ENCODE data around the gene ITGAD.

The ITGAD gene

GRCh38 chr16:31471875-31472708 is 79.0 kb downstream of the ITGAD start, which contains the start of gene TGFB1I1:
TSS of gene TGFB1I1 (plus strand) at chr16:31472152. CDS start at chr16:31472189, 37 bp downstream.
- TF ChIP-seq, protein P1, sequence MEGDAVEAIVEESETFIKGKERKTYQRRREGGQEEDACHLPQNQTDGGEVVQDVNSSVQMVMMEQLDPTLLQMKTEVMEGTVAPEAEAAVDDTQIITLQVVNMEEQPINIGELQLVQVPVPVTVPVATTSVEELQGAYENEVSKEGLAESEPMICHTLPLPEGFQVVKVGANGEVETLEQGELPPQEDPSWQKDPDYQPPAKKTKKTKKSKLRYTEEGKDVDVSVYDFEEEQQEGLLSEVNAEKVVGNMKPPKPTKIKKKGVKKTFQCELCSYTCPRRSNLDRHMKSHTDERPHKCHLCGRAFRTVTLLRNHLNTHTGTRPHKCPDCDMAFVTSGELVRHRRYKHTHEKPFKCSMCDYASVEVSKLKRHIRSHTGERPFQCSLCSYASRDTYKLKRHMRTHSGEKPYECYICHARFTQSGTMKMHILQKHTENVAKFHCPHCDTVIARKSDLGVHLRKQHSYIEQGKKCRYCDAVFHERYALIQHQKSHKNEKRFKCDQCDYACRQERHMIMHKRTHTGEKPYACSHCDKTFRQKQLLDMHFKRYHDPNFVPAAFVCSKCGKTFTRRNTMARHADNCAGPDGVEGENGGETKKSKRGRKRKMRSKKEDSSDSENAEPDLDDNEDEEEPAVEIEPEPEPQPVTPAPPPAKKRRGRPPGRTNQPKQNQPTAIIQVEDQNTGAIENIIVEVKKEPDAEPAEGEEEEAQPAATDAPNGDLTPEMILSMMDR (IDR thresholded peaks at IDR 0.05; ENCODE audit: low read depth, low read length, missing control alignments) = no peak
- DNase-seq (ENCODE audit: low read depth) = no peak
- no peak within 1 kb of the TSS for H3K4me3 ChIP-seq (ENCODE audit: low read depth, low read length)

DNA sequence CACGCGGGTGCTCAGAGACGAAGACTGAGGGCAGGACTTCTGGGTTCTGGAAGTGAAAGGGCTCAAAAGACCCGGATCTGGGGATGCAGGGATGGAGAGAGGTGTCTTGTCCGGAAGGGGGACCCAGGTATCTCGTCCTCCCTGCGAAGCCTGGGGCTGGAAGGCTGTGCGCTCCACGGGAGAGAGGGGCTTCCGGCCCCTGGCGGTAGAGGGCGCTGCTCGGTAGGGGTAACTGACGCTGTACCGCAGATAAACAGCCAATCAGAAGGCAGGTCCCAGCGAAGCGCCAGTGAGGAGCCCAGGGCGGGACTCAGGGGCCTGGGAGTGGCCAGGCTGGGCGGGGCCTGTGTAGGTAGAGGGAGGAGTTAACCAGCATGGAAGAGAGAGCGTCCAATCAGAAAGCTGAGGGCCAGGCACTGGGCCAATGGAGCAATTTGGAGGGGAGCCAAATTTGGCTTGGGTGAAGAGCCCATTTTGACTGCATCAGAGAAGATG is 79.6 kb downstream of the ITGAD start:
- no peak for DNase-seq (ENCODE audit: low read depth)
- TF ChIP-seq, protein P1 (IDR thresholded peaks at IDR 0.05; ENCODE audit: low read depth, low read length, missing control alignments) = peak; percentile 34
- no peak overlapping the region for H3K4me3 ChIP-seq (ENCODE audit: low read depth, low read length)

DNA sequence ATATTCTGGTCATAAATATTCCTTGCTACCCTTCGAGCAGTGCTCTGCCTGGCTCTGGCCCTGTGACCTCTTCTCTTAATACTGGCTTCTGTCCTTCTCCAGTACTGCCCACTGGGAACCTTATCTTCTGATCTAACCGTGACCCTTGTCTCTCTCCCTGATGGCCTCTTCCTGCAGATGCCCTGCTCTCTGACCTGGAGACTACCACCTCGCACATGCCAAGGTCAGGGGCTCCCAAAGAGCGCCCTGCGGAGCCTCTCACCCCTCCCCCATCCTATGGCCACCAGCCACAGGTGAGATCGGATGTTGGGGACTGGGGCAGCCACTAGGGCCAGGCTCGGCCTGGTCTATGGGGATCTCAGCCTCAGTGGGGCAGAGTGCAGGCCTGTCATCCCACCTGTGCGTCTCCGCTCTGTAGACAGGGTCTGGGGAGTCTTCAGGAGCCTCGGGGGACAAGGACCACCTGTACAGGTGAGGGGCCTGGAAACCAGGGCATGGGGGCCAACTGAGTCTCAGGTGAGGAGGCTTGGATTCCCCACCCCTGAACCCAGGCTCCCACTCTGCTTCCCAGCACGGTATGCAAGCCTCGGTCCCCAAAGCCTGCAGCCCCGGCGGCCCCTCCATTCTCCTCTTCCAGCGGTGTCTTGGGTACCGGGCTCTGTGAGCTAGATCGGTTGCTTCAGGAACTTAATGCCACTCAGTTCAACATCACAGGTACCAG is 80.3 kb downstream of the ITGAD start:
- TF ChIP-seq, protein P1 (IDR thresholded peaks at IDR 0.05; ENCODE audit: low read depth, low read length, missing control alignments) = no peak
- no peak for DNase-seq (ENCODE audit: low read depth)
- no peak overlapping the region for H3K4me3 ChIP-seq (ENCODE audit: low read depth, low read length)

DNA sequence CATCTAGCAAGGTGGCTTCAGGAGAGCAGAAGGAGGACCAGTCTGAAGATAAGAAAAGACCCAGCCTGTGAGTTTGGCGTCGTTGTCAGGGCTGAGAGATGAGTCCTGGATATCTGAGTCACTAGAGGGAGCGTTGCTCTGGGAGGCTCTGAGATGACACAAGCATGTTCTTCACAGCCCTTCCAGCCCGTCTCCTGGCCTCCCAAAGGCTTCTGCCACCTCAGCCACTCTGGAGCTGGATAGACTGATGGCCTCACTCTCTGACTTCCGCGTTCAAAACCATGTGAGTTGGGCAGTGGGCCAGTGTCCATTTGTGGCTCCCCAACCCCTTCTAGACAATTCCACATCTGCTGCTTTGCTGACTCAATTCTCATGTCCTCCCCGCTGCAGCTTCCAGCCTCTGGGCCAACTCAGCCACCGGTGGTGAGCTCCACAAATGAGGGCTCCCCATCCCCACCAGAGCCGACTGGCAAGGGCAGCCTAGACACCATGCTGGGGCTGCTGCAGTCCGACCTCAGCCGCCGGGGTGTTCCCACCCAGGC is 81.1 kb downstream of the ITGAD start:
- no peak for DNase-seq (ENCODE audit: low read depth)
- TF ChIP-seq, protein P1 (IDR thresholded peaks at IDR 0.05; ENCODE audit: low read depth, low read length, missing control alignments) = no peak
- H3K4me3 ChIP-seq (ENCODE audit: low read depth, low read length) = no peak overlapping the region

- no peak overlapping the region for H3K4me3 ChIP-seq (ENCODE audit: low read depth, low read length)
- no peak for DNase-seq (ENCODE audit: low read depth)
- TF ChIP-seq, protein P1 (IDR thresholded peaks at IDR 0.05; ENCODE audit: low read depth, low read length, missing control alignments) = no peak
Measured at GRCh38 chr16:31474773-31475738, 81.9 kb downstream of the ITGAD start.

DNA sequence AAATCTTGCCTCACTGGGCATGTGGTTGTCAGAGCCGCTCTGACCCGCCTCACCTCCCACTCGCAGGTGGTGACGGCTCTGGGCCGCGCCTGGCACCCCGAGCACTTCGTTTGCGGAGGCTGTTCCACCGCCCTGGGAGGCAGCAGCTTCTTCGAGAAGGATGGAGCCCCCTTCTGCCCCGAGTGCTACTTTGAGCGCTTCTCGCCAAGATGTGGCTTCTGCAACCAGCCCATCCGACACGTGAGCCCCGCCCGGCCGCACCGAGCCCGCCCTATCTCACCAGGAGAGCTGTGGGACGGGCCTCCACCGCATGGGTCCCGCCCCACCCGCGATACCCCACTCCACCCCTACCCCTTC is 82.8 kb downstream of the ITGAD start:
- no peak for DNase-seq (ENCODE audit: low read depth)
- TF ChIP-seq, protein P1 (IDR thresholded peaks at IDR 0.05; ENCODE audit: low read depth, low read length, missing control alignments) = no peak
- no peak overlapping the region for H3K4me3 ChIP-seq (ENCODE audit: low read depth, low read length)

All from GM12864 (cell line).